CD4-positive, alpha-beta T cell treated with Interleukin-17A for 4 hours (primary cell): ENCODE measurements around the gene PBLD.
"Not testable (repeated sequence)": the region's sequence is repeated elsewhere in the genome, so short reads cannot be mapped to it uniquely, and the experiment has no call there.

Source experiments
- DNase-seq: peaks from one replicate; pipeline ENCODE4 v3.0.0-alpha.2; 2020; ENCODE audit warnings: mixed read lengths

PBLD gene

DNA sequence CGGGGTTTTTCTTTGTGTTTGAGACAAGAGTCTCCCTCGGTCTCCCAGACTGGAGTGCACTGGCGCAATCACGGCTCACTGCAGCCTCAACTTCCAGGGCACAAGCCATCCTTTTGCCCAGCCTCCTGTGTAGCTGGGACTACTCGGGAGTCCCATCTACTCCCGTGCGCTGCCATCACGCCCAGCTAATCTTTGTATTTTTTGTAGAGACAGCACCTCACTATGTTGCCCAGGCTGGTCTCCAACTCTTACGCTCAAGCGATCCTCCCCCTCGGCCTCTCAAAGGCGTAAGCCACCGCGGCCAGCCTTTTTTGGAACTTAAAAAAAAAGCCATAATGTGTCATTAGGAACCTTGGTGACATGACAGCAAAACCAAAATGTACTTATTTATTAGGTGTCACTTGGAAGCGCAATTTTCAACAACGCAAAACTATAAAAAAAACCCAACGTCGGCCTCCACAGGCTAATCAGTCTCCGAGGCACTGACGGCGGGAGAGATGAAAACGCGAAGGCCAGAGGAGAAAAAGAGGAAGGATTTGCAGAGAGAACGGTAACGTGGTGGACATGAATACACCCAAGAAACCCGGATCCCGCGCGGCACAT is 1.8 kb downstream of the PBLD start:
- DNase-seq: peak; percentile 30

- no peak for DNase-seq
These were observed 3.2 kb downstream of the PBLD start for GRCh38 chr10:68329506-68329861.

DNA sequence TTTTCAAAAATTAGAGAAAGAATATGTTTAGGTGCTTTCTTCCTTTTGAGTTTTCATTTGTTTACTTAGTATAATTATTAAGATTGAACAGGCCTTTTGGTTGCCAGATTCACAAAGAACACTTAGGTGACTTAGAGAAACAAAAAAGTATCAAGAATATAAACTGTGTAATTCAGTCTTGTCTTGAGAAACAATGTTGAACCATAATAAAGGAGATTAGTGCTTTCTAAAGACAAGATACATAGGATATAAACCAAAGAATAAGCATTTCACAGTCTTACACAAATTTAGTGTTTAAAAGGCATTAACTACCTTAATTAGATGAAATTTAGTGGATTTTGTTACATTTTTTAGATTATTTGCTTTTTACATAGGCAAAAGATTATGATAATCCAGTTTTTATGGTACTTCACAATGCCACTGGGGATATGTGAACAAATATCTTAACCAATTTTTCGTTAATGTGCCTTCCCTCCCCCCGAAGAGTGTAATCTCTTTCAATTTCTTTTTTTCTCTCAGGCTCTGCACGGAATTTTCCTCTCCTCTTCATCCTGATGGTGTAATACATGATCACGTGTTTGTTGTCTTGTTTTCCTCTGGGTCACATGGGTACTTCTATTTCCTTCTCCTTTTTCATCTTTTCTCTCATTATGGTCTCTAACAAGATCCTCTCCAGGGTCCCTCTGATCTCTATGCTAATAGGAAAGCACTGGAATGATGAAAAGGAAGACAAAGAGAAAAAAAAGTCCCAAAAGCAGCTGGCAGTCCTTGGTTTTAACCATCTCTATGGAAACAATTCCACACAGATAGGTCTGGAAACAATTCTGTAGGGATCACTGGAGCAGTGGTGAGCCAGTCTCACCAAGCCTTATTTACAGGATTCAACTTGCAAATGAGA is 4.6 kb downstream of the PBLD start:
- DNase-seq: no peak

DNA sequence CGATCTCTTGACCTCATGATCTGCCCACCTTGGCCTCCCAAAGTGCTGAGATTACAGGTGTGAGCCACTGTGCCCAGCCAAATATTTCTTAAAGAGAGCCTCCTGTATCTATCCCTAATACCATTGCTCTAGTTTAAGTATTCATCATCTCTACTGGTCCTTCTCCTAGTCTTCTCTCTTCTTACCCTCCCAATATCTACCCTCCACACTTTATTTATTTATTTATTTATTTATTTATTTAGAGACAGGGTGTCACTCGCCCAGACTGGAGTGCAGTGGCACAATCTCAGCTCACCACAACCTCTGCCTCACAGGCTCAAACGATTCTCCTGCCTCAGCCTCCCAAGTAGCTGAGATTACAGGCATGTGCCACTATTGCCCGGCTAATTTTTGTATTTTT is 8.3 kb downstream of the PBLD start:
- not testable (repeated sequence) for DNase-seq

GRCh38 chr10:68318331-68319059 is 14.2 kb downstream of the PBLD start:
- no peak for DNase-seq

- DNase-seq: no peak
These were observed 17.1 kb downstream of the PBLD start for GRCh38 chr10:68315582-68315981.

DNA sequence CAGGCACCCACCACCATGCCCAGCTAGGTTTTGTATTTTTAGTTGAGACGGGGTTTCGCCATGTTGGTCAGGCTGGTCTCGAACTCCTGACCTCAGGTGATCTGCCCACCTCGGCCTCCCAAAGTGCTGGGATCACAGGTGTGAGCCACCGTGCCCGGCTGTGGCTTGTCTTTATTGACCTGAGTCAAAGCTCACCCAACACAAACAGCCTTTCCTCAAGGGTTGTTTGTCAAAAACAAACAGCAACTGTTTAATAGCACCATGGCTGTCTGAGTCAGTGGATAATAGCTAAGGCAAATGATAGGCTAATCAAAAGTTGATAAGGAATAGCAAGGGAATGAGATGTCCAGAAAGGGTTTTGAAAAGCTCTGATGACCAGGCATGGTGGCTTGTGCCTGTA is 17.8 kb downstream of the PBLD start:
- not testable (repeated sequence) for DNase-seq

- DNase-seq: no peak
These were observed 22.2 kb downstream of the PBLD start for GRCh38 chr10:68310531-68310930.

GRCh38 chr10:68305854-68306253 is 26.9 kb downstream of the PBLD start:
- no peak for DNase-seq

DNA sequence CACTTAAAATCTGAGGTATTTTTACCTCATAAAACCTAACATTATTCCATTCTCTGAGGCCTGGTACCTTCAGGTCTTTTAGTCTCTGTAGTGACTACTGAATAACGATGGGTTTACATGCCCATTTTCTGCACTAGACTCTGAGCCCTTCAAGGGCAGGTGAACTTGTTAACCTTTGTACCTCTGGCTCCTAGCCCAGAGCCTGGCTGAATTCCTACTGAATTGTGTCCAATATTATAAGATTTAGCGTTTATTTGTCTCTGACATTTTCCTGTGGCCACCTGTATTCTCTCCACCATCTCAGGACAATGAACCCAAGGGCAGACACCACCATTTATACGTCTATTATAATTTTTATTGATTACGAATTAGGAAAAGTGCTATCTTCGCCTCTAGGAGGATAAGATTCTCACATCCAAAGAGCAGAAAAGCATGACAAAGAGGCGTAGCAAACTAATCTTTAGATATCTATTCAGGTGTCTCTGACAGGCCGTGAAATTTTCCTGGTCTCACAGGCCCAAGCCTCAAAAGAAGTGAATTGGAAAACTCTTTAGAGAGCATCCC is 28.8 kb downstream of the PBLD start:
- no peak for DNase-seq

GRCh38 chr10:68302871-68303270 is 29.9 kb downstream of the PBLD start:
- no peak for DNase-seq

- DNase-seq: no peak
These were observed 30.3 kb downstream of the PBLD start for GRCh38 chr10:68302503-68302823.

GRCh38 chr10:68301790-68302502 is 30.8 kb downstream of the PBLD start:
- no peak for DNase-seq

- DNase-seq: no peak
These were observed 31.4 kb downstream of the PBLD start for GRCh38 chr10:68301301-68301700.

GRCh38 chr10:68296843-68297663 is 35.7 kb downstream of the PBLD start:
- DNase-seq: no peak

DNA sequence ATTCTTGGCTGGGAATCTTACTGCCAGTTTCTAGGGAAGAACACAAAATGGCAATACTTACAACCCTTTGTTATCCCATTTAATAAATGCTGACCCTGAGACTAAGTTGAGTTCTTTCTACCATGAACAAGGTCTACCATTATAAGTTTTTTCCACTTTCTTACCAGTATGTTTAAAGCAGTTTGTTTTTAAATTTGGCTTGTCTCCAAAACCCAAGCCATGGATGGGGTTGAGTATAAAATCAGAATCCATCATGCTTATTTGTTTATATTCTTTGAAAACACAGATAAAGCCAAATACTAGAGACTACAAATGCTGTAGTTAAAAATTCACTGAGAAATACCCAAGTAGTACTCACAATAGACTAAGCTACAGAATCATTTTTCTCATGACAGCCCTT is 42.0 kb downstream of the PBLD start:
- no peak for DNase-seq

GRCh38 chr10:68288717-68289116 is 44.0 kb downstream of the PBLD start:
- no peak for DNase-seq

- no peak for DNase-seq
These were observed 48.4 kb downstream of the PBLD start for GRCh38 chr10:68284062-68285001.

DNA sequence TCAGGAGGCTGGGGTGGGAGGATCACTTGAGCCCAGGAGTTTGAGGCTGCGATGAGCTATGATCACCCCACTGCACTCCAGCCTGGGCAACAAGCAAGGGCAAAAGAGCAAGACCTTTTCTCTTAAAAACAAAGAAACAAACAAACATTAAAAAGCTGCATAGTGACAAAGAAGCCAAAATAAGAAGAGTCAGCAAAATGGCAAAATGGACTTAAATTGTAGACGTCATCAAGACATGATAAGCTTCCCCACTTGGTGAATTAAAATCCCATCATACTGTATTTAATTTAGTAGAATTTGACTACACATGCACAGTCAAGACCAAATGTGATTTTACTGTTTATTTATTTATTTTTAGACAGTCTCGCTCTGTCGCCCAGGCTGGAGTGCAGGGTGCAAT is 52.0 kb downstream of the PBLD start:
- no peak for DNase-seq

- not testable (repeated sequence) for DNase-seq
These were observed 53.6 kb downstream of the PBLD start for GRCh38 chr10:68278906-68279753.
